Stimulated activated CD4-positive, alpha-beta T cell treated with anti-CD3 and anti-CD28 coated beads, TNF-alpha, amount 100 ng/mL, for 1 hour (primary cell): ENCODE results near the gene ATF2.

Experiments used
- DNase-seq, 3 donors: peaks; one replicate each; pipeline ENCODE4 v3.0.0-alpha.2; 2020; ENCODE audit warnings: low read depth in 3 of 3, low spot score in 1 of 3

The ATF2 gene

GRCh38 chr2:175030380-175031271 is 137.4 kb downstream of the ATF2 start:
- DNase-seq = no peak

GRCh38 chr2:175027755-175028154 is 140.2 kb downstream of the ATF2 start:
- DNase-seq = no peak

GRCh38 chr2:175026385-175026784 is 141.6 kb downstream of the ATF2 start:
- DNase-seq = no peak

GRCh38 chr2:175025946-175026345 is 142.1 kb downstream of the ATF2 start:
- DNase-seq = no peak

GRCh38 chr2:175025233-175025632 is 142.8 kb downstream of the ATF2 start:
- DNase-seq = no peak

GRCh38 chr2:175022923-175023322 is 145.1 kb downstream of the ATF2 start:
- DNase-seq = no peak
